UCSD-AML1 (cell line): ENCODE measurements around the gene UBAP2.

Experiments
- DNase-seq: peaks from one replicate; lab custom pipeline; 2025; ENCODE audit not compliant: unreplicated experiment; lab: John Stamatoyannopoulos, UW

UBAP2 gene

DNA sequence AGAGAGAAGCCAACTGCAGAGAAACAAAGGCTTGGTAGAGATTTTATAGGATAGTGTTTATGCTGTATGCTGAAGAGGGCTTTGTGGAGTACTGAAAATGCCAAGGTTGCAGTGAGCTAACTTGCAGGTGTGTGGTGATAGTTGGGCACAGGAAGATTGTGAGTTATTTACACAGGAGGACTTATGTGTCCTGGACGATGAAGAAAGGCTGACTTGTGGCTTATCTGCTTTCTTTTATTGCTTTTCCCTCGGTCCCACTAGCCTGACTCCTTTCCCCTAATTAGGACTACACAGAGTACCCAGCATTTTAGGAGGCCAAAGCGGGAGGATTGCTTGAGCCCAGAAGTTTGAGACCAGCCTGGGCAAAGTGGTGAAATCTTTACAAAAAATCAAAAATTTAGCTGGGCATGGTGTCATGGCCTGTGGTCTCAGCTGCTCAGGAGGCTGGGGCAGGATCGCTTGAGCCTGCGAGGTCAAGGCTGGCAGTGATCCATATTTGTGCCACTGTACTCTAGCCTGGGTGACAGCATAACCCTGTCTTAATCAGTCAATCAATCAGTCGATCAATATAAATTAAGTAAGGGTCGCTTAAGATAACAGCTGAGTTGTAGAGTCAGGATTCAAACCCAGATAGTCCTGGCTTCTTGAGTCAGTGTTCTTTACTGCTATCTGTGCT lies 169.9 kb downstream of the UBAP2 start:
- no peak for DNase-seq

DNA sequence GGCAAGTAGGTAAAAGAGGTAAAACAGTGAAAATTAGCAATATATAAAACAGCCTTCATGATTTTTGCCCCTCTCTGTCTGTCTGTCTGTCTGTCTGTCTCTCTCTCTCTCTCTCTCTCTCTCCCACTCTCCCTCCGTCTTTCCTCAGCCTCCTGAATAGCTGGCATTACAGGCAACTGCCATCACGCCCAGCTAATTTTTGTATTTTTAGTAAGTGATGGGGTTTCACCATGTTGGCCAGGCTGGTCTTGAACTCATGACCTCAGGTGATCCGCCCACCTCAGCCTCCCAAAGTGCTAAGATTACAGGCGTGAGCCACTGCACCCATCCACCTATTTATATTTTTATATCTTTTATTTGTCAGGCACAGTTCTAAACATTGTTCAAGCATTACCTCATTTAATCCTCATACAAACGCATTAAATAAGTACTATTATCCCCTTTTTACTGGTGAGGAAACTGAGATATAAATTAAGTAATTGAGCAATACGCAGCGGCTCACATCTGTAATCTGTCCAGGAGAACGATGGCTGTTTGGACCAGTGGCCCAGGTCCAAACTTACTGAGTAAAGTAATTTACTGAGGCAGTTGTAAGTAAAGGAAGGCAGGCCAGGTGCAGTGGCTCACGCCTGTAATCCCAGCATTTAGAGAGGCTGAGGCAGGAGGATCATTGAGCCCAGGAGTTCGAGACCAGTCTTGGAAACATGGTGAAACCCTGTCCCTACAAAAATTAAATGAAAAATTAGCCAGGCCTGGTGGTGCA lies 170.8 kb downstream of the UBAP2 start:
- no peak for DNase-seq
